H1 (cell line): Measurements from ENCODE around the gene NDUFS8. TPM values are rescaled to one million over a fixed set of nuclear protein-coding genes. Genes with fewer than 3 reads are reported as not detected.

Experiments used
- CTCF ChIA-PET: fragments of 300-600 bp; sonication (Branson Sonifier 250); formaldehyde crosslinking; loops from one replicate; lab custom pipeline; 2021; ENCODE audit not compliant: partially characterized antibody; lab: Charles Lee
- POLR2A ChIA-PET: fragments of 300-600 bp; sonication (Branson Sonifier 250); formaldehyde crosslinking; loops from one replicate; lab custom pipeline; 2021; ENCODE audit warnings: inconsistent platforms; ENCODE audit not compliant: partially characterized antibody; lab: Charles Lee
- DNase-seq, 2 experiments: peaks; one replicate each; pipeline versions ENCODE4 v3.0.0 to v3.0.0-alpha.2; 2010 to 2022; ENCODE audit warnings: low spot score in 2 of 2, low read depth in 1 of 2, mixed read lengths in 1 of 2
- FAIRE-seq: peaks from 2 replicates; lab custom pipeline; 2011; peaks lifted over from hg19 to GRCh38; lab: Jason Lieb, UNC
- H2AFZ ChIP-seq: 2 replicates; pipeline ENCODE4 v1.8.1; 2012; ENCODE audit warnings: low read length, inconsistent platforms
- H2AK5ac ChIP-seq: 2 replicates; pipeline ENCODE4 v1.6.1; 2013; ENCODE audit warnings: low read depth, low read length
- H2BK120ac ChIP-seq: replicated peaks from 2 replicates; pipeline ENCODE3; 2013; ENCODE audit warnings: low read depth, low read length, inconsistent platforms
- H2BK12ac ChIP-seq: 2 replicates; pipeline ENCODE4 v1.6.1; 2013; ENCODE audit warnings: low read depth, low read length
- H2BK15ac ChIP-seq: 2 replicates; pipeline ENCODE4 v1.6.1; 2013; ENCODE audit warnings: low read length
- H2BK20ac ChIP-seq: 2 replicates; pipeline ENCODE4 v1.6.1; 2013; ENCODE audit warnings: low read length
- H2BK5ac ChIP-seq: 2 replicates; pipeline ENCODE4 v1.6.1; 2013; ENCODE audit warnings: low read depth, low read length
- H3K14ac ChIP-seq: 2 replicates; pipeline ENCODE4 v1.6.1; 2013; ENCODE audit warnings: inconsistent platforms; ENCODE audit not compliant: insufficient read length
- H3K18ac ChIP-seq: 2 replicates; pipeline ENCODE4 v1.6.1; 2013; ENCODE audit warnings: low read length; ENCODE audit errors: extremely low read depth
- H3K23ac ChIP-seq: 2 replicates; pipeline ENCODE4 v1.6.1; 2013; ENCODE audit warnings: inconsistent platforms; ENCODE audit not compliant: insufficient read length
- H3K23me2 ChIP-seq: 2 replicates; pipeline ENCODE4 v1.6.1; 2013; ENCODE audit warnings: low read depth, low read length
- H3K27ac ChIP-seq: 2 replicates; pipeline ENCODE4 v1.6.1; 2011; ENCODE audit warnings: low read depth, low read length, inconsistent platforms
- H3K27me3 ChIP-seq, 4 experiments: replicated peaks in 1 of 4; 1 replicate in 1 of 4; 2 replicates in 3 of 4; pipeline versions ENCODE4 v1.6.1 to v1.8.1; 2011 to 2013; ENCODE audit warnings: low read length in 3 of 4, mild to moderate bottlenecking in 3 of 4, inconsistent platforms in 2 of 4, mixed read lengths in 2 of 4, moderate library complexity in 1 of 4; ENCODE audit not compliant: control insufficient read depth in 3 of 4, insufficient read depth in 3 of 4; ENCODE audit errors: extremely low read depth in 1 of 4
- H3K36me3 ChIP-seq, 4 experiments: 2 replicates each; pipeline versions ENCODE4 v1.6.1 to v1.8.1; 2011 to 2013; ENCODE audit warnings: mild to moderate bottlenecking in 4 of 4, low read length in 3 of 4, moderate library complexity in 2 of 4, control low read depth in 1 of 4, inconsistent platforms in 1 of 4; ENCODE audit not compliant: insufficient read depth in 4 of 4, control insufficient read depth in 2 of 4
- H3K4ac ChIP-seq: replicated peaks from 2 replicates; pipeline ENCODE3; 2013; ENCODE audit warnings: low read length, low read depth, mixed read lengths, inconsistent platforms; ENCODE audit not compliant: insufficient read length
- H3K4me1 ChIP-seq, 4 experiments: replicated peaks in 1 of 4; 1 replicate in 1 of 4; 2 replicates in 3 of 4; pipeline versions ENCODE4 v1.6.1 to v1.8.1; 2011 to 2013; ENCODE audit warnings: low read length in 3 of 4, inconsistent platforms in 2 of 4, mixed read lengths in 1 of 4; ENCODE audit not compliant: insufficient read depth in 4 of 4, control insufficient read depth in 3 of 4
- H3K4me2 ChIP-seq, 2 experiments: 2 replicates each; pipeline versions ENCODE4 v1.6.1 to v1.8.1; 2011 to 2013; ENCODE audit warnings: low read depth in 2 of 2, low read length in 2 of 2, control low read depth in 1 of 2, inconsistent platforms in 1 of 2, mild to moderate bottlenecking in 1 of 2; ENCODE audit not compliant: insufficient read depth in 1 of 2
- H3K4me3 ChIP-seq, 4 experiments: fragments of 200-600, 300-600 bp in 1 of 4; sonication (generic), shearing (Covaris generic), sonication (Bioruptor Twin) in 1 of 4; 2 replicates each; pipeline versions ENCODE4 v1.5.1 to v1.8.1; 2011 to 2016; ENCODE audit warnings: low read length in 4 of 4, low read depth in 3 of 4, control low read depth in 2 of 4, inconsistent platforms in 2 of 4, mild to moderate bottlenecking in 2 of 4, mixed read lengths in 1 of 4, moderate library complexity in 1 of 4; ENCODE audit not compliant: insufficient read depth in 2 of 4; ENCODE audit errors: extremely low read depth in 1 of 4
- H3K56ac ChIP-seq: replicated peaks from 2 replicates; pipeline ENCODE3; 2013; ENCODE audit warnings: low read depth, mild to moderate bottlenecking, mixed read lengths, low read length, inconsistent platforms; ENCODE audit not compliant: insufficient read length
- H3K79me1 ChIP-seq: 2 replicates; pipeline ENCODE4 v1.6.1; 2013; ENCODE audit warnings: low read depth, low read length, control low read depth
- H3K79me2 ChIP-seq, 2 experiments: 2 replicates each; pipeline versions ENCODE4 v1.6.1 to v1.8.1; 2012 to 2013; ENCODE audit warnings: low read length in 2 of 2, mild to moderate bottlenecking in 2 of 2, inconsistent platforms in 1 of 2; ENCODE audit not compliant: insufficient read depth in 2 of 2, control insufficient read depth in 1 of 2
- H3K9ac ChIP-seq, 4 experiments: replicated peaks in 1 of 4; 1 replicate in 1 of 4; 2 replicates in 3 of 4; pipeline versions ENCODE4 v1.6.1 to v1.8.1; 2011 to 2013; ENCODE audit warnings: low read depth in 3 of 4, low read length in 3 of 4, control low read depth in 2 of 4, mild to moderate bottlenecking in 2 of 4, moderate library complexity in 2 of 4, inconsistent platforms in 1 of 4; ENCODE audit errors: extremely low read depth in 1 of 4
- H3K9me3 ChIP-seq, 2 experiments: 2 replicates each; pipeline versions ENCODE4 v1.6.1 to v1.8.1; 2012 to 2013; ENCODE audit warnings: mild to moderate bottlenecking in 2 of 2, moderate library complexity in 2 of 2, control low read depth in 1 of 2, inconsistent platforms in 1 of 2, low read depth in 1 of 2, low read length in 1 of 2, mixed read lengths in 1 of 2; ENCODE audit not compliant: insufficient read depth in 2 of 2
- H4K20me1 ChIP-seq, 2 experiments: replicated peaks in 1 of 2; 2 replicates each; pipeline versions ENCODE3 to v1.8.1; 2011 to 2013; ENCODE audit warnings: inconsistent platforms in 2 of 2, low read length in 2 of 2, mild to moderate bottlenecking in 1 of 2; ENCODE audit not compliant: insufficient read depth in 2 of 2, control insufficient read depth in 1 of 2
- H4K5ac ChIP-seq: 2 replicates; pipeline ENCODE4 v1.6.1; 2013; ENCODE audit warnings: low read length, low read depth, mixed read lengths, inconsistent platforms; ENCODE audit not compliant: insufficient read length
- H4K8ac ChIP-seq: 2 replicates; pipeline ENCODE4 v1.8.0; 2013; ENCODE audit warnings: mild to moderate bottlenecking, moderate library complexity, low read length, inconsistent platforms; ENCODE audit not compliant: insufficient read depth; ENCODE audit errors: extremely low read depth
- H4K91ac ChIP-seq: replicated peaks from 2 replicates; pipeline ENCODE3; 2013; ENCODE audit warnings: low read length, mixed read lengths, inconsistent platforms; ENCODE audit not compliant: insufficient read length
- EGR1 ChIP-seq: IDR thresholded peaks from 2 replicates; pipeline ENCODE4 v1.6.1; 2011; ENCODE audit warnings: low read depth, low read length, borderline replicate concordance
- SP2 ChIP-seq: IDR thresholded peaks from 2 replicates; pipeline ENCODE4 v1.6.1; 2012; ENCODE audit warnings: mild to moderate bottlenecking, low read length, inconsistent platforms
- WGBS, 2 experiments: shearing (Covaris generic) in 1 of 2; methylation state at CpG; one replicate each; pipeline versions ENCODE4 v1.1.6 to v1.1.7; 2013 to 2015; ENCODE audit warnings: low lambda C conversion rate in 2 of 2, mixed read lengths in 2 of 2, inconsistent platforms in 1 of 2, low coverage in 1 of 2, missing lambda C conversion rate in 1 of 2; ENCODE audit not compliant: insufficient replicate concordance in 2 of 2, insufficient coverage in 1 of 2, insufficient read length in 1 of 2; ENCODE audit errors: extremely low coverage in 1 of 2, missing lambda C conversion rate in 1 of 2; 5-methylcytosine and 5-hydroxymethylcytosine counted together
- polyA plus RNA-seq, 7 experiments: library from polyadenylated mRNA; depleted of rRNA in 3 of 7; stranded (reverse) in 5 of 7; unstranded in 2 of 7; fragments of >200 nt in 5 of 7; fragments of 200-250 nt in 2 of 7; gene quantifications; 1 replicate in 5 of 7; 2 replicates in 1 of 7; 4 replicates in 1 of 7; pipeline versions ENCODE4 v1.2.1 to v1.2.3, GENCODE V29; 2011 to 2013; ENCODE audit warnings: missing spikeins in 2 of 7, mixed read lengths in 2 of 7
- total RNA-seq: library from RNA; stranded (reverse); fragmentation: NEBNext Ultra II Directional; extraction: Animal tissue kit (Norgen Biotek cat#: 25700); gene quantifications from 2 replicates; pipeline ENCODE4 v1.2.1, GENCODE V29; 2021

NDUFS8 gene
- total and polyA plus RNA-seq, 2 of the 8 experiments (the other 6 are each of a cell fraction or from before 2014, with no cell fraction given): 182 to 291 TPM

- H4K8ac ChIP-seq: no peak overlapping the region
- H3K4me3 ChIP-seq: peak overlapping the region in 2 of 4 experiments; percentile 44 to 76; a peak in 3 of 8 replicates
- H3K14ac ChIP-seq: no peak overlapping the region
- H2AFZ ChIP-seq: no peak overlapping the region
- no peak overlapping the region for H4K5ac ChIP-seq
- ChIA-PET CTCF (interaction anchor here (1.7 to 3.4 kb wide), 2 partner anchors 9 to 18 kb away, joined by 10 to 19 read pairs; no protein-coding TSS in a partner anchor), POLR2A (interaction anchor here (1.8 kb wide), 1 partner anchor 36 kb away, joined by 6 read pairs; the partner anchor contains the start of gene TCIRG1)
- H3K4me2 ChIP-seq: peak overlapping the region; percentile 39 to 78; a peak in 3 of 4 replicates
- H2BK20ac ChIP-seq: no peak overlapping the region
- H3K27ac ChIP-seq: no peak overlapping the region
- no peak overlapping the region for H2BK5ac ChIP-seq
- H3K79me2 ChIP-seq: no peaks in the 10 kb centered on the region
- 84% methylated on average over 6 of the region's 9 CpGs; no CpG with 5 or more reads in 1 of the 2 experiments for whole genome bisulfite sequencing, 2 experiments
- H3K4me1 ChIP-seq: peaks cover 0 to 14% (median 5%) of the 10 kb centered on the region in 4 experiments; a peak in 5 of 7 replicates
- peaks cover 12% of the 10 kb centered on the region for H3K23me2 ChIP-seq
- no peak overlapping the region for H2AK5ac ChIP-seq
- no peak overlapping the region for H2BK120ac ChIP-seq
- no peak overlapping the region for H3K23ac ChIP-seq
- no peaks in the 10 kb centered on the region for H3K9me3 ChIP-seq
- H3K56ac ChIP-seq: no peak overlapping the region
- H4K20me1 ChIP-seq: peaks cover 0 to 2% of the 10 kb centered on the region in 2 experiments
- H2BK15ac ChIP-seq: no peak overlapping the region
- no peak overlapping the region for H2BK12ac ChIP-seq
- DNase-seq (no peak), FAIRE-seq (no peak)
- TF ChIP-seq EGR1 (peak; percentile 42; the same call in 1 of the 2 replicates), SP2 (no peak)
- H3K27me3 ChIP-seq: peaks cover 0 to 5% (median under 1%) of the 10 kb centered on the region in 4 experiments; a peak in 2 of 7 replicates
- no peak overlapping the region for H4K91ac ChIP-seq
- H3K9ac ChIP-seq: no peak overlapping the region
- no peak overlapping the region for H3K4ac ChIP-seq
- H3K79me1 ChIP-seq: no peaks in the 10 kb centered on the region
- no peak overlapping the region for H3K18ac ChIP-seq
- no peaks in the 10 kb centered on the region for H3K36me3 ChIP-seq
Measured at GRCh38 chr11:68002575-68002937, 27.9 kb upstream of the NDUFS8 start.
